Muscle layer of duodenum (tissue), 2 donors: ENCODE data around the gene OSER1.

Experiments
- H3K27ac ChIP-seq: one replicate; pipeline ENCODE4 v1.7.0; 2013; ENCODE audit warnings: mild to moderate bottlenecking, low read length
- H3K27me3 ChIP-seq: one replicate; pipeline ENCODE4 v1.7.0; 2013; ENCODE audit warnings: low read depth, mild to moderate bottlenecking, control low read depth, low read length
- H3K36me3 ChIP-seq, 2 donors: one replicate each; pipeline ENCODE4 v1.7.0; 2013; ENCODE audit warnings: low read length in 2 of 2, control low read depth in 1 of 2, mild to moderate bottlenecking in 1 of 2; ENCODE audit not compliant: insufficient read depth in 2 of 2, control insufficient read depth in 1 of 2
- H3K4me1 ChIP-seq, 2 donors: one replicate each; pipeline ENCODE4 v1.7.0; 2013; ENCODE audit warnings: low read length in 2 of 2, mild to moderate bottlenecking in 2 of 2, control low read depth in 1 of 2, moderate library complexity in 1 of 2; ENCODE audit not compliant: insufficient read depth in 2 of 2, control insufficient read depth in 1 of 2
- H3K4me3 ChIP-seq, 2 donors: one replicate each; pipeline ENCODE4 v1.7.0; 2013; ENCODE audit warnings: low read length in 2 of 2, low read depth in 1 of 2, mild to moderate bottlenecking in 1 of 2
- H3K9me3 ChIP-seq, 2 donors: one replicate each; pipeline ENCODE4 v1.7.0; 2013; ENCODE audit warnings: low read length in 2 of 2, control low read depth in 1 of 2, mild to moderate bottlenecking in 1 of 2; ENCODE audit not compliant: control insufficient read depth in 1 of 2
- donor health status: healthy.

Gene OSER1

DNA sequence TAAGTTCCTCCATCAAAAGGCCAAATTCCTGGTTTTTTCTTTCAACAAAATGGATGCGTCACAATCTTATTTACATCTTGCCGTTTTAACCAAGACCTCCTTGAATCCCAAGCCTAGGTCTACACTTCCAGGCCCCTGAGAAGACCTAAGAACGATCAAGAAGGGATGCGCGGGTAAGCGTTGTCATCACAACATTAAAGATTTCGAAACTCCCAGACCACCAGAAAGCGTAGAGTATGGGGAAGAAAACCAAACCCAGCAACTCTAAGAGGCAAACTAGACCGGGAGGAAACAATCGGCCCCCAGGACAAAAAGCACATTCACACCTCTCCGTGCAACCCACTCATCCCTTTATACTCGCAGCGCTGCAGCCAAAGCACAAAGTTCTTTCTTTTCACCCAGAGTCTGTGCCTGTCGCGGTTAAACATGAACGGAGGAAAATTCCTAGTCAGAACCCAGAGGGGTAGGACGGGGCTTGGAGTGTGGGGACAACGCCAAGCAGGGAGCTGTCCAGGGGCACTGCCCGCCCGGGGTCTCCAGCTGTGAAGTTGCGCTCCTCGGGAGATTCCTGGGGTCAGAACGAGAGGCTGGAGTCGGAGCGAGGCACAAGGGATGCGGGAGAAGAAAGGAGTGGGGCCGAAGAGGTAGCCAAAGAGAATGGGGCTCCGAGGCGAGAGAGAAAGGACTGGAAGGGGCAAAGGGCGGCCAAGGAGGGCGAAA is 725 bp downstream of the OSER1 start:
- peaks cover 9 to 20% of the 10 kb centered on the region in 2 donors for H3K36me3 ChIP-seq
- H3K4me3 ChIP-seq: peak overlapping the region; percentile 78 to 92
- peaks cover 8 to 41% of the 10 kb centered on the region in 2 donors for H3K4me1 ChIP-seq

DNA sequence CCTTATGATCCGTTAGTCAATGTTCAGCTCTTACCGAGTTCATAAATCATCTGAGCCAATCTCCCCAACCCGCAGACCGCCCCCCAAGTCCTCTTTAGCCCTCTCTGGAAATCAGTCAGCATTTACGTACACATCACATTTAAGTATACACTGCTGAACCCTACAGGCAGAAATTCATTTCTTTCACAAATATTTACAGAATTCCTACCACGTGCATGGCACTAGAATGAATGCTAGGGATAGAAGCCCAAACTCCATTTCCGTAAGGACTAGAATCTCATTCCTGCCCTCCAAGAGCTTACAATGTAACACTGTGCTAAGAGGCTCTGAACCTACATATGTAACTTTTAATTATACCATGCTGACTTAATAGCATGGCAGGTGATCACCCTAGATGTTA is 1.8 kb downstream of the OSER1 start:
- Histone ChIP-seq H3K36me3 (peaks cover 9 to 20% of the 10 kb centered on the region in 2 donors), H3K27me3 (no peaks in the 10 kb centered on the region), H3K4me1 (peaks cover 16 to 47% of the 10 kb centered on the region in 2 donors), H3K4me3 (peak overlapping the region; percentile 78 to 92), H3K27ac (peak overlapping the region; percentile 98), H3K9me3 (no peaks in the 10 kb centered on the region)

More for the DNA sequence above, 725 bp downstream of the OSER1 start:
- Histone ChIP-seq H3K27ac (peak overlapping the region; percentile 98), H3K27me3 (no peaks in the 10 kb centered on the region), H3K9me3 (no peaks in the 10 kb centered on the region)

DNA sequence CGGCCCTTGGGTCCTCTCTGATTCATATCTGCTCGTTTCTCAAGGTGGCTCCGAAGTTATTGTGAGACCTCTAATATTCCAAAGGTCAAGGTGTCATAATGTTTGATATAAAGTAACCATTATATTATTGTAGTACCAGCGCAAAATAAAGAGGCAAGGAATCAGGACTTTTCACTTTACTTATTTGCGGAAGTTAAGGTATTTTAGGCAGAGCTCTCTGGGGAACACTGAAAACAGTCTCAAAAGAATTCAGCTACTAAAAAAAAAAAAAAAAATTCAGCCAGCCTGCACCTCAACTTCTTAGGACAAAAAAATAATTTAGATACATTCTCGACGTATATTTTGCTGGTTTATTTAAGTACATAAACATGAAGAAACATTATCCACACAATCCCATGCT is 2.4 kb downstream of the OSER1 start:
- H3K9me3 ChIP-seq: no peaks in the 10 kb centered on the region
- H3K4me1 ChIP-seq: peaks cover 16 to 51% of the 10 kb centered on the region in 2 donors
- H3K27me3 ChIP-seq: no peaks in the 10 kb centered on the region
- peak overlapping the region; percentile 78 to 92 for H3K4me3 ChIP-seq
- peak overlapping the region; percentile 98 for H3K27ac ChIP-seq
- H3K36me3 ChIP-seq: peaks cover 9 to 20% of the 10 kb centered on the region in 2 donors

GRCh38 chr20:44207126-44207723 is 3.3 kb downstream of the OSER1 start:
- Histone ChIP-seq H3K9me3 (no peaks in the 10 kb centered on the region), H3K4me3 (no peak overlapping the region), H3K27ac (peak overlapping the region; percentile 98), H3K36me3 (peaks cover 17 to 21% of the 10 kb centered on the region in 2 donors), H3K4me1 (peaks cover 16 to 48% of the 10 kb centered on the region in 2 donors), H3K27me3 (no peaks in the 10 kb centered on the region)

GRCh38 chr20:44206132-44206531 is 4.4 kb downstream of the OSER1 start:
- Histone ChIP-seq H3K9me3 (no peaks in the 10 kb centered on the region), H3K36me3 (peaks cover 22 to 32% of the 10 kb centered on the region in 2 donors), H3K4me3 (no peak overlapping the region), H3K27ac (no peak overlapping the region), H3K4me1 (peaks cover 12 to 39% of the 10 kb centered on the region in 2 donors), H3K27me3 (no peaks in the 10 kb centered on the region)

- Histone ChIP-seq H3K4me3 (no peak overlapping the region), H3K27ac (peak overlapping the region; percentile 83), H3K36me3 (peaks cover 29 to 33% of the 10 kb centered on the region in 2 donors), H3K9me3 (no peaks in the 10 kb centered on the region), H3K27me3 (no peaks in the 10 kb centered on the region), H3K4me1 (peaks cover 12 to 39% of the 10 kb centered on the region in 2 donors)
Observed at GRCh38 chr20:44204832-44205215, 5.7 kb downstream of the OSER1 start.

GRCh38 chr20:44204156-44204831 is 6.3 kb downstream of the OSER1 start:
- peaks cover 12 to 39% of the 10 kb centered on the region in 2 donors for H3K4me1 ChIP-seq
- no peaks in the 10 kb centered on the region for H3K27me3 ChIP-seq
- peaks cover 30 to 38% of the 10 kb centered on the region in 2 donors for H3K36me3 ChIP-seq
- peak overlapping the region; percentile 83 for H3K27ac ChIP-seq
- no peaks in the 10 kb centered on the region for H3K9me3 ChIP-seq
- no peak overlapping the region for H3K4me3 ChIP-seq

DNA sequence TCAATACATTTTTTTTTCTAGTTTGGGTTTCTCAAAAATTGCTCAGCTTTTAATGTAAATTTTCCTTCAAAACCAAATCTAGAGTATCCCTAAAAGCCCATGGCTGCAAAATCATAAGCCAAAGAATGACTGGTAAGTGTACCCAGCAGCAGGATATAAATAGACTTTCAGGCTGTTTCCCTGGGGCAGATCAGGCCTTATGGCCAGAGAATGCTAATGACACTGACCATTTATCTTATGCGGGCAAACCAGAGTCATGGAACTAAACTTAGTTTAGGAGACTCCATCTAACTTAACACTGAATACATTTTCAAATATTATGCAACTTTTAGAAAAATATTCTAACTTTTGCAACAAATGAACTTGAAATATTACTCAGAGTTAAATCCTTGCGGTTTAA is 7.4 kb downstream of the OSER1 start:
- Histone ChIP-seq H3K4me1 (peaks cover 8 to 29% of the 10 kb centered on the region in 2 donors), H3K27me3 (no peaks in the 10 kb centered on the region), H3K4me3 (no peak overlapping the region), H3K36me3 (peaks cover 38 to 46% of the 10 kb centered on the region in 2 donors), H3K27ac (peak overlapping the region; percentile 83), H3K9me3 (no peaks in the 10 kb centered on the region)

- H3K27ac ChIP-seq: no peak overlapping the region
- no peak overlapping the region for H3K4me3 ChIP-seq
- peaks cover 8 to 16% of the 10 kb centered on the region in 2 donors for H3K4me1 ChIP-seq
- peaks cover 50 to 56% of the 10 kb centered on the region in 2 donors for H3K36me3 ChIP-seq
- no peaks in the 10 kb centered on the region for H3K27me3 ChIP-seq
- no peaks in the 10 kb centered on the region for H3K9me3 ChIP-seq
Observed at GRCh38 chr20:44200983-44201382, 9.6 kb downstream of the OSER1 start.

- Histone ChIP-seq H3K27me3 (no peaks in the 10 kb centered on the region), H3K4me3 (no peak overlapping the region), H3K9me3 (no peaks in the 10 kb centered on the region), H3K4me1 (peaks cover 8 to 16% of the 10 kb centered on the region in 2 donors), H3K36me3 (peaks cover 46 to 54% of the 10 kb centered on the region in 2 donors), H3K27ac (no peak overlapping the region)
Observed at GRCh38 chr20:44200371-44200770, 10.2 kb downstream of the OSER1 start.

DNA sequence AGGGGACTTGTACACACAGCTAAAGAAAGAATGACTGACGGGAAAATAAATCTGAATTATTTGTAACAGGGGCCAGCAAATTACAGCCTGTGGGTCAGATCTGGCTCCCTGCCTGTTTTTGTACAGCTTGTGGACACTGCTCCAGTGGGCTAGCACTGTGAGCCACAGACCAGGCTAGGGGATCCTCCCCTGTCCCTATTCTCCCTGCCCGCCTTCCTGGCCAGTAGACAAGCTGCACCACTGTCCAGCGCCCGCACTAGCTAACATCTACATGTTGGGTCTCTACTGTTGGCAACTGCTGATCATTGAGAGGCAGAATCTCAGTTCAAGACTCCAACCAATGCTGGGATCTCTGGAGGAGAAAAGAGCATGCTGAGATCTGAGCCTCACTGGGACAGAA is 10.7 kb downstream of the OSER1 start:
- H3K4me1 ChIP-seq: peaks cover 8 to 15% of the 10 kb centered on the region in 2 donors
- no peak overlapping the region for H3K27ac ChIP-seq
- H3K9me3 ChIP-seq: no peaks in the 10 kb centered on the region
- no peaks in the 10 kb centered on the region for H3K27me3 ChIP-seq
- peaks cover 43 to 52% of the 10 kb centered on the region in 2 donors for H3K36me3 ChIP-seq
- H3K4me3 ChIP-seq: no peak overlapping the region
